Measurements from ENCODE around the gene STPG3. TPM values are rescaled to one million over a fixed set of nuclear protein-coding genes. Genes with fewer than 3 reads are reported as not detected.

Gene STPG3
- total RNA-seq, 4 donors from 2014 or later, result not detected

DNA sequence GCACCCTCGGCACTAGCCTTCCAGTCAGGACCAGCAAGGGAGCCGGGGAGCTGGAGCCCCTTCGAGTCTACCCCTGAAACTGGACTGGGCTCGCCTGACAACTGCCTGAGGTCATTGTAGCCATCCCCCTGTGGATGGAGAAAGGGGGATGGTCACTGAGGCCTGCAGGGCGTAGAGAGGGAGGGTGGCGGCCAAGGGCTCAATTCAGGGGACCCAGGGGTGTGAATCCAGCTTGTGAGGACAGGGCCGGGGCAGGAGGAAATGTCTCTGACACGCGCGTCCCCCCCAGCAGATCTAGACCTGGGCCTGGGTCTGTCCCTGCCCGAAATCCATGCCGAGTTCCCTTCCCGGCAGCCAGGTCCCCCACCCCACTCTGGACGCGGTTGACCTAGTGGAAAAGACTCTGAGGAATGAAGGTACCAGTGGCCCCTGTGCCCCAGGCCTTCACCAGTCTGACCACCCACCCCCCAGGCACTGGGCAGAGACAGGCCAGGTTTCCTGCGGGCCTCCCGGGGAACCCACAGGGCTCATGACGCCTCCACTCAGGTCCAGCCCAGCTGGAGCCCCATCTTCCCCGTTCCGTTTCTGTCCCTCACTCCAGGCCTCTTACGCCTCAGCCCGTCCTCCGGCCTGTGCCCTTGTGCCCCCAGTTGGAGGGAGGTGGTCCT, 19.6 kb upstream of the STPG3 start:
- H3K9me3 ChIP-seq, result no peaks in the 10 kb centered on the region
- no peak overlapping the region for H3K4me3 ChIP-seq
- 65 to 82% methylated on average over 4 to 11 of the region's 23 CpGs for WGBS, 2 donors
- peaks cover 0 to 93% (median 0%) of the 10 kb centered on the region in 4 donors for H3K27me3 ChIP-seq
- no peak for DNase-seq
- no peak overlapping the region for H3K27ac ChIP-seq
- H3K36me3 ChIP-seq, result no peaks in the 10 kb centered on the region
- H3K4me1 ChIP-seq, result peaks cover 19 to 32% (median 21%) of the 10 kb centered on the region in 3 donors
- intact Hi-C loops (cut with DNase I), result loop anchor here (10.0 kb wide), 1 partner anchor 47 kb away; the partner anchor contains the start of genes ANAPC2 and SSNA1
- TF ChIP-seq, protein P1, sequence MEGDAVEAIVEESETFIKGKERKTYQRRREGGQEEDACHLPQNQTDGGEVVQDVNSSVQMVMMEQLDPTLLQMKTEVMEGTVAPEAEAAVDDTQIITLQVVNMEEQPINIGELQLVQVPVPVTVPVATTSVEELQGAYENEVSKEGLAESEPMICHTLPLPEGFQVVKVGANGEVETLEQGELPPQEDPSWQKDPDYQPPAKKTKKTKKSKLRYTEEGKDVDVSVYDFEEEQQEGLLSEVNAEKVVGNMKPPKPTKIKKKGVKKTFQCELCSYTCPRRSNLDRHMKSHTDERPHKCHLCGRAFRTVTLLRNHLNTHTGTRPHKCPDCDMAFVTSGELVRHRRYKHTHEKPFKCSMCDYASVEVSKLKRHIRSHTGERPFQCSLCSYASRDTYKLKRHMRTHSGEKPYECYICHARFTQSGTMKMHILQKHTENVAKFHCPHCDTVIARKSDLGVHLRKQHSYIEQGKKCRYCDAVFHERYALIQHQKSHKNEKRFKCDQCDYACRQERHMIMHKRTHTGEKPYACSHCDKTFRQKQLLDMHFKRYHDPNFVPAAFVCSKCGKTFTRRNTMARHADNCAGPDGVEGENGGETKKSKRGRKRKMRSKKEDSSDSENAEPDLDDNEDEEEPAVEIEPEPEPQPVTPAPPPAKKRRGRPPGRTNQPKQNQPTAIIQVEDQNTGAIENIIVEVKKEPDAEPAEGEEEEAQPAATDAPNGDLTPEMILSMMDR (IDR thresholded peaks at IDR 0.05), result no peak
- no peak for TF ChIP-seq POLR2A (IDR thresholded peaks at IDR 0.05)

DNA sequence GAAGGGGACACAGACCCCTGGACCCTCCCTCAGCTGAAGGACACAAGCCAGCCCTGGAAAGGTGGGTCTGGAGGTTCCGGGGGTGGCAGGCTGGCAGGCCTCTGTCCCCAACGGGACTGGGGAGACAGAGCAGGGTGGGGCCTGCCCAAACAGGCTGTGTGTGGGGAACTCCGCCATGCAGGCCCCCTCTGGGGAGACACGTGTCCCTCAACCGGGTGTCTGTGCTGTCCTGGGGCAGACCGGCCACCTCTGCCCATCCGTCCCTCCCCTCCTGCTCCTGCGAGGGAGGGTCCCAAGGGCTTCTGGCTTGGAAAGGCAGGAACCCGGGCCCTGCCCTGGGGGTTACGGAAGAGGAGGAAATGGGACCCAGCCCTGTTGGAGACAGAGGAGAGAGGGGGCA, 19.0 kb upstream of the STPG3 start:
- WGBS, 2 donors, result no CpG with 5 or more reads among the region's 10 CpGs
- intact Hi-C loops (cut with DNase I), result loop anchor here (10.0 kb wide), 1 partner anchor 47 kb away; the partner anchor contains the start of genes ANAPC2 and SSNA1
- no peak for TF ChIP-seq POLR2A (IDR thresholded peaks at IDR 0.05)
- TF ChIP-seq, protein P1 (IDR thresholded peaks at IDR 0.05), result no peak
- DNase-seq, result no peak
- Histone ChIP-seq H3K4me1 (peaks cover 18 to 32% (median 22%) of the 10 kb centered on the region in 3 donors), H3K27ac (no peak overlapping the region), H3K36me3 (no peaks in the 10 kb centered on the region), H3K9me3 (no peaks in the 10 kb centered on the region), H3K4me3 (no peak overlapping the region), H3K27me3 (peaks cover 0 to 90% (median 0%) of the 10 kb centered on the region in 4 donors)

DNA sequence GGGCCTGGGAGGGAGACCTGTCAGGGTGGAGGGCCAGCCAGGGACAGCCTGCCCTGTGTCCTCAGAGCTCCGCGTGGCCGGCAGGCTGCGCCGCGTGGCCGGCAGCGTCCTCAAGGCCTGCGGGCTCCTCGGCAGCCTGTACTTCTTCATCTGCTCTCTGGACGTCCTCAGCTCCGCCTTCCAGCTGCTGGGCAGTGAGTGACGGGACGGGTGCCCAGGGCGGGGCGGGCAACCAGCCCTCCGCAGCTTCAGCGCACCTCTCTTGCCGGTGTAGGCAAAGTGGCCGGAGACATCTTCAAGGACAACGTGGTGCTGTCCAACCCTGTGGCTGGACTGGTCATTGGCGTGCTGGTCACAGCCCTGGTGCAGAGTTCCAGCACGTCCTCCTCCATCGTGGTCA, 18.6 kb upstream of the STPG3 start:
- 50% methylated on average over 2 of the region's 24 CpGs; no CpG with 5 or more reads in 1 of the 2 donors for WGBS, 2 donors
- DNase-seq, result no peak
- H3K27ac ChIP-seq, result no peak overlapping the region
- intact Hi-C loops (cut with DNase I), result loop anchor here (10.0 kb wide), 1 partner anchor 48 kb away; the partner anchor contains the start of genes ANAPC2 and SSNA1
- peaks cover 14 to 32% (median 19%) of the 10 kb centered on the region in 3 donors for H3K4me1 ChIP-seq
- peaks cover 0 to 87% (median 0%) of the 10 kb centered on the region in 4 donors for H3K27me3 ChIP-seq
- no peaks in the 10 kb centered on the region for H3K9me3 ChIP-seq
- TF ChIP-seq, protein P1 (IDR thresholded peaks at IDR 0.05), result no peak
- TF ChIP-seq POLR2A (IDR thresholded peaks at IDR 0.05), result no peak
- H3K4me3 ChIP-seq, result no peak overlapping the region
- H3K36me3 ChIP-seq, result no peaks in the 10 kb centered on the region

DNA sequence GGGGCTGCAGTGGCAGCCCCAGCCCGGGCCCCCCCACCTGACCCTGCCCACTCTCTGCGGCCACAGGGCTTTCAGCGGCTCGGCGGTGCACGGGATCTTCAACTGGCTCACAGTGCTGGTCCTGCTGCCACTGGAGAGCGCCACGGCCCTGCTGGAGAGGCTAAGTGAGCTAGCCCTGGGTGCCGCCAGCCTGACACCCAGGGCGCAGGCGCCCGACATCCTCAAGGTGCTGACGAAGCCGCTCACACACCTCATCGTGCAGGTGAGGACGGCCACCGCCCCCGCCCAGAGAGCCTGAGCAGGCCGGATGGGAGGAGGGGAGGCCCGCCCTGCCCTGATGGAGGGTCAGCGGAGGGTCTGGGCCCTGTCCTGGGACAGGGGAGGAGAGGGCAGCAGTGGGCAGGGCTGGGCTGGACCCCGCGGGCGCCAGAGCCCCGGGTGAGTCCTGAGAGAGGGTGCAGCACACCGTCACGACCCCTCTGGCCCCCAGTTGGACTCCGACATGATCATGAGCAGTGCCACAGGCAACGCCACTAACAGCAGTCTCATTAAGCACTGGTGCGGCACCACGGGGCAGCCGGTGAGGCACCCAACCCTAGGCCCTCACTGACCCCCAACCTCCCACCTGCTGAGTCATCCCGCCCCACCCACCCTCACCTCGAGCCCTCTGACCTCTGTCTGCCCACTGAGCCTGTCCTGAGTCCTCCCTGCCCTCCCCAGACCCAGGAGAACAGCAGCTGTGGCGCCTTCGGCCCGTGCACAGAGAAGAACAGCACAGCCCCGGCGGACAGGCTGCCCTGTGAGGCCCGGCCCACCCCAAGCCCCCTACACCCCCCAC, 17.7 kb upstream of the STPG3 start:
- no peak for DNase-seq
- WGBS, 2 donors, result 60 to 76% methylated on average over 2 to 5 of the region's 40 CpGs
- Histone ChIP-seq H3K4me1 (peaks cover 12 to 32% (median 14%) of the 10 kb centered on the region in 3 donors), H3K27me3 (peaks cover 0 to 79% (median 0%) of the 10 kb centered on the region in 4 donors), H3K4me3 (no peak overlapping the region), H3K36me3 (no peaks in the 10 kb centered on the region), H3K27ac (no peak overlapping the region), H3K9me3 (no peaks in the 10 kb centered on the region)
- TF ChIP-seq, protein P1 (IDR thresholded peaks at IDR 0.05), result no peak
- TF ChIP-seq POLR2A (IDR thresholded peaks at IDR 0.05), result no peak
- intact Hi-C loops (cut with DNase I), result loop anchor here (10.0 kb wide), 1 partner anchor 49 kb away; the partner anchor contains the start of genes ANAPC2 and SSNA1
